ENCODE results near the gene CIB2.

CIB2 gene

GRCh38 chr15:78107471-78107870, 23.8 kb downstream of the CIB2 start:
- DNase-seq (ENCODE audit: low read depth in 2 of 2): no peak

GRCh38 chr15:78105476-78106241, 25.6 kb downstream of the CIB2 start:
- DNase-seq (ENCODE audit: low read depth in 2 of 2): no peak

GRCh38 chr15:78104566-78105475, 26.4 kb downstream of the CIB2 start:
- no peak for DNase-seq (ENCODE audit: low read depth in 2 of 2)

GRCh38 chr15:78104119-78104479, 27.1 kb downstream of the CIB2 start:
- no peak for DNase-seq (ENCODE audit: low read depth in 2 of 2)

GRCh38 chr15:78103406-78104118, 27.7 kb downstream of the CIB2 start:
- peak; percentile 43 to 53 for DNase-seq (ENCODE audit: low read depth in 2 of 2)

GRCh38 chr15:78102741-78103140, 28.5 kb downstream of the CIB2 start:
- no peak for DNase-seq (ENCODE audit: low read depth in 2 of 2)

GRCh38 chr15:78102211-78102610, 29.0 kb downstream of the CIB2 start:
- DNase-seq (ENCODE audit: low read depth in 2 of 2): no peak

GRCh38 chr15:78101423-78102105, 29.7 kb downstream of the CIB2 start:
- DNase-seq (ENCODE audit: low read depth in 2 of 2): no peak

GRCh38 chr15:78100886-78101285, 30.4 kb downstream of the CIB2 start:
- DNase-seq (ENCODE audit: low read depth in 2 of 2): no peak

GRCh38 chr15:78098131-78098755, 33.0 kb downstream of the CIB2 start:
- DNase-seq (ENCODE audit: low read depth in 2 of 2): no peak

GRCh38 chr15:78097667-78098066, 33.6 kb downstream of the CIB2 start:
- no peak for DNase-seq (ENCODE audit: low read depth in 2 of 2)

- DNase-seq (ENCODE audit: low read depth in 2 of 2): no peak
These were observed 37.8 kb downstream of the CIB2 start for GRCh38 chr15:78093242-78094020.

GRCh38 chr15:78092261-78093041, 38.8 kb downstream of the CIB2 start, which contains the start of gene SH2D7:
Gene SH2D7, plus strand, starts transcription at chr15:78092561. Its CDS starts 24 bp downstream, at chr15:78092585.
- DNase-seq (ENCODE audit: low read depth in 2 of 2): no peak

GRCh38 chr15:78090422-78091063, 40.7 kb downstream of the CIB2 start:
- DNase-seq (ENCODE audit: low read depth in 2 of 2): no peak

GRCh38 chr15:78088773-78089080, 42.5 kb downstream of the CIB2 start:
- DNase-seq (ENCODE audit: low read depth in 2 of 2): no peak

- no peak for DNase-seq (ENCODE audit: low read depth in 2 of 2)
These were observed 43.1 kb downstream of the CIB2 start for GRCh38 chr15:78087951-78088772.

- no peak for DNase-seq (ENCODE audit: low read depth in 2 of 2)
These were observed 45.3 kb downstream of the CIB2 start for GRCh38 chr15:78085928-78086327.

GRCh38 chr15:78084449-78084750, 46.8 kb downstream of the CIB2 start:
- no peak for DNase-seq (ENCODE audit: low read depth in 2 of 2)

Measured in stimulated activated CD8-positive, alpha-beta memory T cell treated with anti-CD3 and anti-CD28 coated beads, Interleukin-2, amount 100 ng/mL, for 48 hours (primary cell).